Gastrocnemius medialis (tissue), 4 donors: ENCODE results near the gene KIN. TPM values are rescaled to one million over a fixed set of nuclear protein-coding genes. Genes with fewer than 3 reads are reported as not detected.

Experiments used
- ATAC-seq, 2 donors: fragments of 150-250 bp; one replicate each; pipeline ENCODE4 v1.9.1; 2016
- DNase-seq, 2 donors: peaks; one replicate each; pipeline ENCODE4 v3.0.0-alpha.2; 2019
- H3K27ac ChIP-seq, 4 donors: fragments of 200-600 bp; sonication (generic); 1 replicate in 1 of 4; 2 replicates in 3 of 4; pipeline ENCODE4 v1.5.1; 2016 to 2018; ENCODE audit warnings: mild to moderate bottlenecking in 2 of 4, moderate library complexity in 1 of 4
- H3K27me3 ChIP-seq, 3 donors: fragments of 200-600 bp; sonication (generic) in 2 of 3; 1 replicate in 1 of 3; 2 replicates in 2 of 3; pipeline versions ENCODE4 v1.5.1 to v1.6.0; 2016 to 2019; ENCODE audit warnings: mild to moderate bottlenecking in 1 of 3, moderate library complexity in 1 of 3
- H3K36me3 ChIP-seq, 2 donors: fragments of 200-600 bp; sonication (generic) in 1 of 2; one replicate each; pipeline ENCODE4 v1.5.1; 2017 to 2018
- H3K4me1 ChIP-seq, 2 donors: fragments of 200-600 bp; sonication (generic) in 1 of 2; one replicate each; pipeline ENCODE4 v1.5.1; 2016 to 2017; ENCODE audit warnings: mild to moderate bottlenecking in 2 of 2
- H3K4me3 ChIP-seq, 4 donors: fragments of 200-600 bp; sonication (generic) in 3 of 4; 1 replicate in 1 of 4; 2 replicates in 3 of 4; pipeline ENCODE4 v1.5.1; 2016 to 2019; ENCODE audit warnings: mild to moderate bottlenecking in 2 of 4
- H3K9me3 ChIP-seq, 3 donors: fragments of 200-600 bp; sonication (generic) in 2 of 3; 1 replicate in 1 of 3; 2 replicates in 2 of 3; pipeline ENCODE4 v1.5.1; 2016 to 2019
- CTCF ChIP-seq, 5 experiments: fragments of 450-650 bp in 3 of 5; fragments of 200-600 bp in 2 of 5; sonication (generic) in 2 of 5; IDR thresholded peaks in 4 of 5; conservative IDR thresholded peaks in 1 of 5; 1 replicate in 4 of 5; 2 replicates in 1 of 5; pipeline ENCODE4 v1.5.1; 2016 to 2019; ENCODE audit warnings: antibody characterized with exemption in 5 of 5, mild to moderate bottlenecking in 3 of 5, moderate library complexity in 3 of 5
- POLR2A ChIP-seq, 2 donors: fragments of 450-650 bp; IDR thresholded peaks; one replicate each; pipeline ENCODE4 v1.6.1; 2017; ENCODE audit warnings: antibody characterized with exemption in 2 of 2, mild to moderate bottlenecking in 2 of 2, moderate library complexity in 2 of 2
- in situ Hi-C, 4 donors: fragments of 200-750 bp; cut with MboI; loops; one replicate each; pipeline versions ENCODE4 v1.15.0 to v1.8.0; 2017; ENCODE audit warnings: low sequenced_read_pairs in 4 of 4
- intact Hi-C: fragments of 100-400 bp; cut with DNase I; formaldehyde crosslinking; loops from one replicate; pipeline ENCODE4 v1.15.1; 2023; ENCODE audit warnings: low total_unique reads
- total RNA-seq, 4 donors: library from RNA; depleted of rRNA; stranded (reverse); fragments of >200 nt; gene quantifications; one replicate each; pipeline versions ENCODE4 v1.1.0 to v1.2.3, GENCODE V29; 2016

The KIN gene
- total RNA-seq, 4 donors from 2014 or later, result 1.7 to 11.4 (median 8.7) TPM

- no peaks in the 10 kb centered on the region for H3K27me3 ChIP-seq
- H3K36me3 ChIP-seq, result peaks cover 0 to 28% of the 10 kb centered on the region in 2 donors
- H3K9me3 ChIP-seq, result no peaks in the 10 kb centered on the region
- intact Hi-C loops, result no loop called here
- in situ Hi-C loops, result no loop called here
- no peak for DNase-seq
- no peak for ATAC-seq
- TF ChIP-seq POLR2A (IDR thresholded peaks at IDR 0.05), result no peak
- TF ChIP-seq CTCF (IDR thresholded peaks at IDR 0.05 in 4 of 5, conservative IDR thresholded peaks at IDR 0.05 in 1 of 5), result no peak
- H3K4me3 ChIP-seq, result no peak overlapping the region
- no peaks in the 10 kb centered on the region for H3K4me1 ChIP-seq
- H3K27ac ChIP-seq, result no peak overlapping the region
Observed at GRCh38 chr10:7811000-7811399, 23.2 kb upstream of the KIN start.

DNA sequence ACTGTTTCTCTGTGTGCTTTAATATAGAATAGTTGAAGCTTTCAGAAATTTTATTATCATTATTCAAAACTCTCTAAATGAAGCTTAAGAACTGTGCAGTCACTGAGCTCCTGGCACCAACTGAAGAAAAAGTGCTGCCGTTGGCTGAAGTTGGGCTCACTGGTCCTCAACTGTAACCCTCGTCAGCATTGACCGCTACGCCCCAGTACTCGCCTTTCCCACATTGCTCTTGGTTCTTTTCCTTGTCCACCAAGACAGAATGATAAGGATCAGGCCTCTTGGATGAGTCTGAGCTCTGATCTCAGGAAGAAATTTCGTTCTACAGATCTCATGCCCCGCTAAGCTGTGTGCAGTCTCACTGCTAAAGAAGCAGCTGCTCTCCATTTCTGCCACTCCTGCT is 22.6 kb upstream of the KIN start:
- H3K4me1 ChIP-seq, result no peaks in the 10 kb centered on the region
- ATAC-seq (no peak), DNase-seq (no peak)
- no peak for TF ChIP-seq POLR2A (IDR thresholded peaks at IDR 0.05)
- TF ChIP-seq CTCF (IDR thresholded peaks at IDR 0.05 in 4 of 5, conservative IDR thresholded peaks at IDR 0.05 in 1 of 5), result no peak
- peaks cover 0 to 31% of the 10 kb centered on the region in 2 donors for H3K36me3 ChIP-seq
- in situ Hi-C loops (no loop called here), intact Hi-C loops (no loop called here)
- H3K27me3 ChIP-seq, result no peaks in the 10 kb centered on the region
- H3K4me3 ChIP-seq, result no peak overlapping the region
- H3K27ac ChIP-seq, result no peak overlapping the region
- no peaks in the 10 kb centered on the region for H3K9me3 ChIP-seq

- ATAC-seq, result no peak
- no peak for TF ChIP-seq POLR2A (IDR thresholded peaks at IDR 0.05)
Observed at GRCh38 chr10:7808686-7809267, 21.0 kb upstream of the KIN start.

DNA sequence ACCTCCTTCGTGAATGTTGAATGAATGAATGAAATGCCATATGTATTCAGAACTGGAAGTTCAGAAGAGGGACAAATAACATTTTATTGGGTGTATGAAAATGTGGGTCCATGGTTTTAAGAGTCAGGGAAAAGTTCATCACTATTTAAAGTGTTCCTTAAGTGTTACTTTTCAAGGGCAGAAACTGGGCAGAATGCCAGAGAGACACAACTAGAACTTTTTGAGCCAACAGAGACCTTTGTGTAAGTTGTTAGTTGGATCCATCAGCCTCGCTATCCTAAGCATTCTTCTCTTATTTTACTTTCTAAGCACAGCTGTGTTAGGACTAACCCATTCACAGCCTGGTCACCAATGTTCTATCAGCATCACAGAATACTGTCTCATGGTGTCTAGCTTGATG is 16.9 kb upstream of the KIN start:
- no peak overlapping the region for H3K4me3 ChIP-seq
- in situ Hi-C loops, result no loop called here
- no peaks in the 10 kb centered on the region for H3K9me3 ChIP-seq
- no peaks in the 10 kb centered on the region for H3K4me1 ChIP-seq
- ATAC-seq (no peak), DNase-seq (no peak)
- TF ChIP-seq POLR2A (IDR thresholded peaks at IDR 0.05) (no peak), CTCF (IDR thresholded peaks at IDR 0.05 in 4 of 5, conservative IDR thresholded peaks at IDR 0.05 in 1 of 5) (no peak)
- intact Hi-C loops, result no loop called here
- no peak overlapping the region for H3K27ac ChIP-seq
- H3K36me3 ChIP-seq, result peaks cover 0 to 85% of the 10 kb centered on the region in 2 donors
- no peaks in the 10 kb centered on the region for H3K27me3 ChIP-seq

More at GRCh38 chr10:7808686-7809267, 21.0 kb upstream of the KIN start:
- no peak overlapping the region for H3K27ac ChIP-seq
- H3K4me3 ChIP-seq, result no peak overlapping the region
- H3K9me3 ChIP-seq, result no peaks in the 10 kb centered on the region
- peaks cover 0 to 47% of the 10 kb centered on the region in 2 donors for H3K36me3 ChIP-seq
- no peaks in the 10 kb centered on the region for H3K27me3 ChIP-seq
- intact Hi-C loops, result no loop called here
- in situ Hi-C loops, result no loop called here
- DNase-seq, result no peak
- no peaks in the 10 kb centered on the region for H3K4me1 ChIP-seq

GRCh38 chr10:7804216-7804615 is 16.4 kb upstream of the KIN start:
- H3K9me3 ChIP-seq, result no peaks in the 10 kb centered on the region

More at GRCh38 chr10:7804216-7804615, 16.4 kb upstream of the KIN start:
- no peak overlapping the region for H3K4me3 ChIP-seq
- no peaks in the 10 kb centered on the region for H3K4me1 ChIP-seq
- TF ChIP-seq CTCF (IDR thresholded peaks at IDR 0.05 in 4 of 5, conservative IDR thresholded peaks at IDR 0.05 in 1 of 5) (no peak), POLR2A (IDR thresholded peaks at IDR 0.05) (no peak)
- no peaks in the 10 kb centered on the region for H3K27me3 ChIP-seq
- in situ Hi-C loops, result no loop called here
- H3K27ac ChIP-seq, result no peak overlapping the region
- DNase-seq (no peak), ATAC-seq (no peak)
- intact Hi-C loops, result no loop called here
- H3K36me3 ChIP-seq, result peaks cover 0 to 91% of the 10 kb centered on the region in 2 donors
